Measurements from ENCODE around the gene MNAT1. TPM values are rescaled to one million over a fixed set of nuclear protein-coding genes. Genes with fewer than 3 reads are reported as not detected.

The MNAT1 gene
- total RNA-seq, 1 experiment from 2014 or later, result 79.7 TPM

- Histone ChIP-seq H2AFZ (no peak overlapping the region), H3K9me2 (ENCODE audit: insufficient read depth) (no peaks in the 10 kb centered on the region), H3K27me3 (ENCODE audit: insufficient read depth, low read depth) (no peaks in the 10 kb centered on the region), H3K27ac (no peak overlapping the region), H3K9me3 (ENCODE audit: insufficient read depth, low read depth) (no peaks in the 10 kb centered on the region), H4K20me1 (ENCODE audit: insufficient read depth) (peaks cover 19% of the 10 kb centered on the region), H3K36me3 (ENCODE audit: low read depth) (peaks cover 32% of the 10 kb centered on the region), H3K4me2 (peak overlapping the region; percentile 84), H3K79me2 (ENCODE audit: low read depth) (peaks cover 87% of the 10 kb centered on the region), H3F3A (ENCODE audit: insufficient read depth, low read depth) (peaks cover 9% of the 10 kb centered on the region; the same call in 1 of the 2 replicates), H3K4me3 (peak overlapping the region; percentile 78; the same call in 1 of the 2 replicates), H3K4me1 (replicated peaks; ENCODE audit: insufficient read depth) (peaks cover 36% of the 10 kb centered on the region)
- no TSS peak for BruUV-seq (replicated peaks)
- TF ChIP-seq CTCF (conservative IDR thresholded peaks at IDR 0.05), result no peak
- no peak for TF ChIP-seq EZH2 (IDR thresholded peaks at IDR 0.05; ENCODE audit: low read depth)
- intact Hi-C loops (cut with micrococcal nuclease; ENCODE audit: unreplicated experiment), result loop anchor here (5.0 kb wide), 2 partner anchors 457 to 532 kb away; no protein-coding TSS in a partner anchor
- CTCF ChIA-PET, result interaction anchor here (0.7 kb wide), 1 partner anchor 78 kb away, joined by 8 read pairs; no protein-coding TSS in a partner anchor
- POLR2A ChIA-PET (ENCODE audit: unreplicated experiment), result interaction anchor here (0.7 kb wide), 1 partner anchor 39 kb away, joined by 5 read pairs; no protein-coding TSS in a partner anchor
- no peak for DNase-seq
Observed at GRCh38 chr14:60720391-60720790, 14.2 kb upstream of the MNAT1 start.

- H3K27me3 ChIP-seq (ENCODE audit: insufficient read depth, low read depth), result no peaks in the 10 kb centered on the region
- H3K4me2 ChIP-seq, result peak overlapping the region; percentile 84
- intact Hi-C loops (cut with micrococcal nuclease; ENCODE audit: unreplicated experiment), result loop anchor here (5.0 kb wide), 2 partner anchors 456 to 531 kb away; no protein-coding TSS in a partner anchor
- peaks cover 19% of the 10 kb centered on the region for H4K20me1 ChIP-seq (ENCODE audit: insufficient read depth)
- TF ChIP-seq EZH2 (IDR thresholded peaks at IDR 0.05; ENCODE audit: low read depth) (no peak), CTCF (conservative IDR thresholded peaks at IDR 0.05) (no peak)
- H2AFZ ChIP-seq, result peak overlapping the region; percentile 41; the same call in 1 of the 2 replicates
- peaks cover 81% of the 10 kb centered on the region for H3K79me2 ChIP-seq (ENCODE audit: low read depth)
- DNase-seq, result no peak
- peaks cover 29% of the 10 kb centered on the region for H3K36me3 ChIP-seq (ENCODE audit: low read depth)
- POLR2A ChIA-PET (ENCODE audit: unreplicated experiment), result interaction anchor here (0.6 to 0.7 kb wide), 2 partner anchors 38 to 244 kb away, joined by 5 to 11 read pairs; no protein-coding TSS in a partner anchor
- H3F3A ChIP-seq (ENCODE audit: insufficient read depth, low read depth), result peaks cover 9% of the 10 kb centered on the region; the same call in 1 of the 2 replicates
- TSS peak; percentile 4 for BruUV-seq (replicated peaks)
- peaks cover 36% of the 10 kb centered on the region for H3K4me1 ChIP-seq (replicated peaks; ENCODE audit: insufficient read depth)
- H3K4me3 ChIP-seq, result peak overlapping the region; percentile 78
- H3K9me2 ChIP-seq (ENCODE audit: insufficient read depth), result no peaks in the 10 kb centered on the region
- H3K27ac ChIP-seq, result no peak overlapping the region
- H3K9me3 ChIP-seq (ENCODE audit: insufficient read depth, low read depth), result no peaks in the 10 kb centered on the region
- CTCF ChIA-PET, result interaction anchor here (0.7 kb wide), 1 partner anchor 78 kb away, joined by 8 read pairs; no protein-coding TSS in a partner anchor
Observed at GRCh38 chr14:60720962-60721325, 13.6 kb upstream of the MNAT1 start.

GRCh38 chr14:60721326-60722106 is 13.0 kb upstream of the MNAT1 start:
- H4K20me1 ChIP-seq (ENCODE audit: insufficient read depth), result peaks cover 19% of the 10 kb centered on the region
- peaks cover 36% of the 10 kb centered on the region for H3K4me1 ChIP-seq (replicated peaks; ENCODE audit: insufficient read depth)
- intact Hi-C loops (cut with micrococcal nuclease; ENCODE audit: unreplicated experiment), result loop anchor here (2.0 to 5.0 kb wide), 5 partner anchors 73 to 531 kb away; partner anchors contain the start of genes SIX1, SLC38A6 and TRMT5
- ChIA-PET POLR2A (ENCODE audit: unreplicated experiment) (interaction anchor here (0.6 kb wide), 2 partner anchors 244 to 1811 kb away, joined by 3 to 11 read pairs; no protein-coding TSS in a partner anchor), CTCF (interaction anchor here (0.6 to 0.7 kb wide), 2 partner anchors 79 to 975 kb away, joined by 3 to 8 read pairs; no protein-coding TSS in a partner anchor)
- H3K9me3 ChIP-seq (ENCODE audit: insufficient read depth, low read depth), result no peaks in the 10 kb centered on the region
- H3K4me3 ChIP-seq, result peak overlapping the region; percentile 78
- H3K4me2 ChIP-seq, result peak overlapping the region; percentile 84
- H3K27me3 ChIP-seq (ENCODE audit: insufficient read depth, low read depth), result no peaks in the 10 kb centered on the region
- H2AFZ ChIP-seq, result peak overlapping the region; percentile 88
- H3F3A ChIP-seq (ENCODE audit: insufficient read depth, low read depth), result peaks cover 9% of the 10 kb centered on the region; the same call in 1 of the 2 replicates
- peak overlapping the region; percentile 80 for H3K27ac ChIP-seq
- peaks cover 29% of the 10 kb centered on the region for H3K36me3 ChIP-seq (ENCODE audit: low read depth)
- TF ChIP-seq CTCF (conservative IDR thresholded peaks at IDR 0.05) (peak; percentile 58), EZH2 (IDR thresholded peaks at IDR 0.05; ENCODE audit: low read depth) (no peak)
- DNase-seq, result peak; percentile 47 to 69
- H3K79me2 ChIP-seq (ENCODE audit: low read depth), result peaks cover 77% of the 10 kb centered on the region
- BruUV-seq (replicated peaks), result no TSS peak
- H3K9me2 ChIP-seq (ENCODE audit: insufficient read depth), result no peaks in the 10 kb centered on the region

Data from PC-9 (cell line).